Stimulated activated naive B cell treated with anti-CD40 and anti-IgM and Interleukin-4, amounts not matched to agents 10 μg/mL and 1 μg/mL and 100 μg/mL, for 72 hours (primary cell): ENCODE results near the gene PDE6G.
A peak's percentile ranks its signal among the peaks of the same experiment; 100 is the strongest.

ENCODE experiments used
- ATAC-seq, 2 donors: fragments of 150-1000 bp; cut with Tn5 transposase; replicated peaks; 2 replicates each; pipeline ENCODE4 v1.10.0; 2021; ENCODE audit warnings: moderate library complexity in 1 of 2
- DNase-seq: peaks from one replicate; pipeline ENCODE4 v3.0.0; 2021
- H3K27ac Mint-ChIP-seq: one replicate; pipeline ENCODE4 v1.8.0; 2022; ENCODE audit warnings: mild to moderate bottlenecking, mixed read lengths
- H3K27me3 Mint-ChIP-seq, 2 donors: one replicate each; pipeline ENCODE4 v1.8.0; 2022; ENCODE audit warnings: mixed read lengths in 2 of 2
- H3K36me3 Mint-ChIP-seq, 2 donors: one replicate each; pipeline ENCODE4 v1.8.0; 2022; ENCODE audit warnings: mixed read lengths in 2 of 2, mild to moderate bottlenecking in 1 of 2
- H3K4me1 Mint-ChIP-seq, 2 donors: one replicate each; pipeline ENCODE4 v1.8.0; 2022; ENCODE audit warnings: mixed read lengths in 2 of 2, mild to moderate bottlenecking in 1 of 2
- H3K4me3 Mint-ChIP-seq, 2 donors: one replicate each; pipeline ENCODE4 v1.8.0; 2022; ENCODE audit warnings: mild to moderate bottlenecking in 2 of 2, mixed read lengths in 2 of 2, moderate library complexity in 1 of 2
- H3K9me3 Mint-ChIP-seq, 2 donors: one replicate each; pipeline ENCODE4 v1.8.0; 2022; ENCODE audit warnings: mixed read lengths in 2 of 2, mild to moderate bottlenecking in 1 of 2

Gene PDE6G

DNA sequence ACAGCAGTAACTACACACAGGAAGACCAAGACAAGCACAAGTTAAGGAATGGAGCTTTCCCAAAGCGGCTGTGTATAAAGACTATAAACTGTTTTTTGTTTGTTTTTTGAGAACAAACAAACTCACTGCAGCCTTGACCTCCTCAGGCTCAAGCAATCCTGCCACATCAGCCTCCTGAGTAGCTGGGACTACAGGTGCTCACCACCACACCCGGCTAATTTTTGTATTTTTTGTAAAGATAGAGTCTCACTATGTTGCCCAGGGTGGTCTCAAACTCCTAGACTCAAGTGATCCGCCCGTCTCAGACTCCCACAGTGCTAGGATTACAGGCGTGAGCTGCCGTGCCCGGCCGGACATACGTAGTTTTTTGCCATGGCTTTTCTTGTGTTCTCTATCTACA lies 4.1 kb upstream of the PDE6G start:
- DNase-seq: no peak
- H3K27ac Mint-ChIP-seq: no peak overlapping the region
- H3K4me3 Mint-ChIP-seq: no peak overlapping the region
- peaks cover 5 to 10% of the 10 kb centered on the region in 2 donors for H3K4me1 Mint-ChIP-seq
- H3K36me3 Mint-ChIP-seq: peaks cover 10 to 11% of the 10 kb centered on the region in 2 donors
- H3K9me3 Mint-ChIP-seq: no peaks in the 10 kb centered on the region
- ATAC-seq: no peak
- H3K27me3 Mint-ChIP-seq: no peaks in the 10 kb centered on the region

DNA sequence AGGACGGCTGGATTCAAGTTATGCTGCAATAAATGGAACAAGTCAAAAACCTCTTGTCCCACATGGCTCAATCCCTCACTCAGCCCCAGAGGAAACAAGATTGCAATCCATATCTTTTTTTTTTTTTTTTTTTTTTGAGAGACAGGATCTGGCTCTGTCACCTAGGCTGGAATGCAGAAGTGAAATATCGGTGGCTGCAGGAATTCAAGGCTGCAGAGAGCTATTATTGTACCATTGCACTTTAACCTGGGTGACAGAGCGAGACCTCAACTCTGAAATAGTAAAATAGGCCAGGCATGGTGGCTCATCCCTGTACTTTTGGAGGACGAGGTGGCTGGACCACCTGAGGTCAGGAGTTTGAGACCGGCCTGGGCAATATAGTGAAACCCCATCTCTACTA lies 2.7 kb upstream of the PDE6G start:
- no peak overlapping the region for H3K4me3 Mint-ChIP-seq
- peaks cover under 1 to 2% of the 10 kb centered on the region in 2 donors for H3K36me3 Mint-ChIP-seq
- H3K9me3 Mint-ChIP-seq: no peaks in the 10 kb centered on the region
- H3K27ac Mint-ChIP-seq: no peak overlapping the region
- no peak for DNase-seq
- peak in 1 of 2 donors; percentile 54 for ATAC-seq
- H3K4me1 Mint-ChIP-seq: peaks cover 3 to 8% of the 10 kb centered on the region in 2 donors
- H3K27me3 Mint-ChIP-seq: peaks cover 0 to 3% of the 10 kb centered on the region in 2 donors

- Mint-ChIP-seq H3K4me3 (no peak overlapping the region), H3K4me1 (peaks cover 15 to 21% of the 10 kb centered on the region in 2 donors), H3K36me3 (peaks cover 2% of the 10 kb centered on the region in 2 donors), H3K9me3 (no peaks in the 10 kb centered on the region), H3K27me3 (peaks cover 9 to 19% of the 10 kb centered on the region in 2 donors), H3K27ac (peak overlapping the region; percentile 5)
- ATAC-seq (no peak), DNase-seq (no peak)
Observed at GRCh38 chr17:81656835-81657234, 493 bp upstream of the PDE6G start.

DNA sequence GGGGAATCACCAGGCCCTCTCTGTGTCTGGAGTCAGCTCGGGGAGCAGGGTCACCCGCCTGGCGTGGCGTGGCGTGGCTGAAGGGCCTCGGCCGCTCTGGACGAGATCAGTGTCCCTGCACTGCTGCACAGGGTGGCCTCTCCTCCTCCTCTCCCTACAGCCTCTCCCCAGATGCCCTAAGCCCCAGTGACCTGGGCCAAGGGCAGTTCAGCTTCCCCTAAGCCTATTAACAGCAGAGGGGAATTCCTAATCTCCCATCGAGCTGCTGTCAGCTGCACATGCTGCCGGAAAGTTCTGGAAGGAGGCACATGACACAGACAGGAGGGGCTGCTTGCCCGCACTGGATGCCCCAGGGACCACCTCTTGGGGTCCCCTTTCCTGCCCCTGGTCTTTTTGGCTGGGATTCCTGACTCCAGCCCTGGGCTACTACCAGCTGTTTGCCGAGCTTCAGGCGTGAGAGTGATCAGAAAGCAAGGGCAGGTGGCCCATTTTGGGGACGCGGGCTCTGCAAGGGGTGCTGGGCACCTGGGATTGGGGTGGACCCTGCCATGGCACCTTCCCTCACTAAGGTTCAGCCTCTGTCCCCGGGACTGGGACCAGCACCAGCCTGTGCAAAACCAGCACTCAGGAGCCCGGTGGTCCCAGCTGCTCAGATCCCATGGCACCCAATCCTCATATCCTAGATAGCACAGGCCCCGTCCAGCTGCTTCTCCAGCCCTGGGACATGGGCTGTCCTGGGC lies 794 bp downstream of the PDE6G start:
- peaks cover 13 to 26% of the 10 kb centered on the region in 2 donors for H3K27me3 Mint-ChIP-seq
- no peak overlapping the region for H3K4me3 Mint-ChIP-seq
- peaks cover 3 to 4% of the 10 kb centered on the region in 2 donors for H3K36me3 Mint-ChIP-seq
- no peaks in the 10 kb centered on the region for H3K9me3 Mint-ChIP-seq
- H3K27ac Mint-ChIP-seq: no peak overlapping the region
- ATAC-seq (no peak), DNase-seq (no peak)
- peaks cover 17 to 21% of the 10 kb centered on the region in 2 donors for H3K4me1 Mint-ChIP-seq

GRCh38 chr17:81652906-81653771 lies 3.2 kb downstream of the PDE6G start:
- Mint-ChIP-seq H3K36me3 (peaks cover 3 to 4% of the 10 kb centered on the region in 2 donors), H3K27ac (peak overlapping the region; percentile 84), H3K27me3 (peaks cover 27 to 45% of the 10 kb centered on the region in 2 donors), H3K4me1 (peaks cover 17 to 21% of the 10 kb centered on the region in 2 donors), H3K4me3 (peak overlapping the region; percentile 83 to 90), H3K9me3 (no peaks in the 10 kb centered on the region)
- ATAC-seq (peak; percentile 80 to 84), DNase-seq (no peak)

DNA sequence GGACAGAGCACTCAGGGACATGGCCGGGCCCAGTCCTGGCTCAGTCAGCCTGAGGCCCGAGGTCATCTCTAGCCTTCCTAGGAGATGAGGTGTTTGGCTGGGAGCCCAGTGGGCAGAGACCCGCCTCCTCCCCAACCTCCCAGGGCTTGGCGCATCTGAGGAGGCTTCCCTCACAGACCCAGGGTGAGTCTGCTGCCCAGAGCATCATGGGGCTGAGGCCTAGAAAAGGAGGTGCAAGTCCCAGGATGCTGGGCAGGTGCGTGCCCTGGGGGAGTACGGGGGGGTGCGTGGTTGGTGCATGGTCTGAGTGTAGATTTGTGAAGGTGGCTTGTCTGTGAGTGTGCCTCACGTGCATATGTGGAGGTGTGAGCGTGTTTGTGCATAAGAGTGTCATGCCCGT lies 4.7 kb downstream of the PDE6G start:
- ATAC-seq (no peak), DNase-seq (no peak)
- Mint-ChIP-seq H3K4me1 (peaks cover 17 to 21% of the 10 kb centered on the region in 2 donors), H3K27me3 (peaks cover 32 to 53% of the 10 kb centered on the region in 2 donors), H3K27ac (no peak overlapping the region), H3K9me3 (no peaks in the 10 kb centered on the region), H3K4me3 (peak overlapping the region in 1 of 2 donors; percentile 60), H3K36me3 (peaks cover 3 to 4% of the 10 kb centered on the region in 2 donors)

GRCh38 chr17:81650951-81651350 lies 5.4 kb downstream of the PDE6G start:
- ATAC-seq (no peak), DNase-seq (no peak)
- peaks cover 17 to 21% of the 10 kb centered on the region in 2 donors for H3K4me1 Mint-ChIP-seq
- H3K36me3 Mint-ChIP-seq: peaks cover 3 to 4% of the 10 kb centered on the region in 2 donors
- H3K9me3 Mint-ChIP-seq: no peaks in the 10 kb centered on the region
- no peak overlapping the region for H3K27ac Mint-ChIP-seq
- peaks cover 32 to 53% of the 10 kb centered on the region in 2 donors for H3K27me3 Mint-ChIP-seq
- H3K4me3 Mint-ChIP-seq: no peak overlapping the region

GRCh38 chr17:81648707-81649085 lies 7.6 kb downstream of the PDE6G start:
- no peak for DNase-seq
- no peak overlapping the region for H3K27ac Mint-ChIP-seq
- H3K36me3 Mint-ChIP-seq: peaks cover 3 to 4% of the 10 kb centered on the region in 2 donors
- H3K9me3 Mint-ChIP-seq: no peaks in the 10 kb centered on the region
- ATAC-seq: no peak
- H3K27me3 Mint-ChIP-seq: peaks cover 31 to 46% of the 10 kb centered on the region in 2 donors
- no peak overlapping the region for H3K4me3 Mint-ChIP-seq
- H3K4me1 Mint-ChIP-seq: peaks cover 14 to 15% of the 10 kb centered on the region in 2 donors

DNA sequence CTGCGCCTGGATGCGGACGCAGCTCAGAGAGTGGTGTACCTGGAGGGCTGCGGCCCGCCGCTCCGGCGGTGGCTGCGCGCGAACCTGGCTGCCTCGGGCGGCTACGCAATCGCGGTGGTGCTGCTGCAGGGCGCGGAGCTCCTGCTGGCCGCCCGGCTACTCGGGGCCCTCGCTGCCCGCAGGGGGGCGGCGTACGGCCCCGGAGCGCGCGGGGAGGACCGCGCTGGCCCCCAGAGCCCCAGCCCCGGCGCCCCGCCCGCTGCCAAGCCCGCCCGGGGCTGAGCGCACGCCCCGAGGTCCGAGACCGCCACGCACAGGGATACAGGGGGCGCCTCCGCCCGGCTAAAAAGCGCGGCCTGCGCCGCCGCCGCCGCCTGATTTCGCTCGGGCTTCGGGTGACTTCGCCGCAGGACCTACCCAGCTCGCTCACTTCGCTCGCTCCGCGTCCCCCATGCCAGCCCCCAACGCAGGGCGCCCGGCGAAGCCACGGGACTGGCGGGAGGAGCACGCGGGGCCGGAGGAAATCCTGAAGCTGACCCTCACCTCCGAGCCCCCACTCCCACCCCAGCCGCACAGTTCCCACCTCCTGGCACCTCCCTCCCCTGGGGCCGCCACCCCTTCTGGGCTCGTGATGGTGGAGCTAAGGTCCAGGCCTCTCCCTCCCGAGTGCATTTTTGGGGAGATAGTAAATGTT lies 8.2 kb downstream of the PDE6G start:
- peaks cover 26 to 41% of the 10 kb centered on the region in 2 donors for H3K27me3 Mint-ChIP-seq
- DNase-seq (no peak), ATAC-seq (no peak)
- H3K4me1 Mint-ChIP-seq: peaks cover 9 to 10% of the 10 kb centered on the region in 2 donors
- peaks cover 3 to 4% of the 10 kb centered on the region in 2 donors for H3K36me3 Mint-ChIP-seq
- no peaks in the 10 kb centered on the region for H3K9me3 Mint-ChIP-seq
- H3K4me3 Mint-ChIP-seq: no peak overlapping the region
- H3K27ac Mint-ChIP-seq: no peak overlapping the region

DNA sequence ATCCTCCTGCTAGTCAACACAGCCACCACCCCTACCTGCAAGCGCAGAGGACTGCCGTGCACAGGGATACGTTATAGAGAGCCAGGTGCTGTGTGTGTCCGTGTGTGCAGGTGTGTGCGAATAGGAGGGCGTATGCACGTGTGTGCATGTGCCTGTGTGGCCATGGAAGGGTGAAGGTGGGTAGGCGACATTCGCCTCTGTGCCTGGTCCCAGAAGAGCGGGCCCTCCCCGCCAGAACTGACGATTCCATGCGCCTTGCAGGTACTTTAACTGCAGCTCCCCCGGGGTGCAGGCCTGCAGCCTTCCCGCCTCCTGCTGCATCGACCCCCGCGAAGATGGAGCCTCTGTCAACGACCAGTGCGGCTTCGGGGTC lies 8.7 kb downstream of the PDE6G start:
- no peaks in the 10 kb centered on the region for H3K9me3 Mint-ChIP-seq
- H3K27ac Mint-ChIP-seq: no peak overlapping the region
- H3K4me3 Mint-ChIP-seq: no peak overlapping the region
- ATAC-seq (no peak), DNase-seq (no peak)
- H3K27me3 Mint-ChIP-seq: peaks cover 26 to 37% of the 10 kb centered on the region in 2 donors
- peaks cover 6 to 7% of the 10 kb centered on the region in 2 donors for H3K4me1 Mint-ChIP-seq
- peaks cover 3 to 4% of the 10 kb centered on the region in 2 donors for H3K36me3 Mint-ChIP-seq

GRCh38 chr17:81646869-81647600 lies 9.3 kb downstream of the PDE6G start:
- H3K27ac Mint-ChIP-seq: no peak overlapping the region
- peaks cover 25 to 36% of the 10 kb centered on the region in 2 donors for H3K27me3 Mint-ChIP-seq

DNA sequence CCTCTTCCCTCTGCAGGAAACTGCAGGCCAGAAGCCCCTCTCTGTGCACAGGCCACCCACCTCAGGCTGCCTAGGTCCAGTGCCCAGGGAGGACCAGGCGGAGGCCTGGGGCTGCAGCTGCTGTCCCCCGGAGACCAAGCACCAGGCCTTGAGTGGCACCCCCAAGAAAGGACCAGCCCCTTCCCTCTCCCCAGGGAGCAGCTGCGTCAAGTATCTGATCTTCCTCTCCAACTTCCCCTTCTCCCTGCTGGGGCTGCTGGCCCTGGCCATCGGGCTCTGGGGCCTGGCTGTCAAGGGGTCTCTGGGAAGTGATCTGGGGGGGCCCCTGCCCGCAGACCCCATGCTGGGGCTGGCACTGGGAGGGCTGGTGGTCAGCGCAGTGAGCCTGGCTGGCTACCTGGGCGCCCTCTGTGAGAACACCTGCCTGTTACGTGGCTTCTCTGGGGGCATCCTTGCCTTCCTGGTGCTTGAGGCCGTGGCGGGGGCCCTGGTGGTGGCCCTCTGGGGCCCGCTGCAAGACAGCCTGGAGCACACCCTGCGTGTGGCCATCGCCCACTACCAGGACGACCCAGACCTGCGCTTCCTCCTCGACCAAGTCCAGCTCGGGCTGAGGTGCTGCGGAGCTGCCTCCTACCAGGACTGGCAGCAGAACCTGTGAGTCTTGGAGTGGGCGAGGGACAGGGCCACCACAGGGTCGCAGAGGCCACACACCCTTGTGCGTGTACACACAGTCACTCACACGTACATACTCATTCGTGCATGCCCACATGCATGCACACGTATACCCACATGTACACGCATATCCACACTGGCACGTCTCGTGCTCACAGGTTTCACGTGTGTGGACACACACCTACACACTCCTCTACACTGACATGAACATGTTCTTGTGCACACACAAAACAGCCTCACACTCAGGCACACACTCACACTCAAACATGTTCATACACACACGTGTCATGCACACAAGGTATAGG lies 11.1 kb downstream of the PDE6G start:
- Mint-ChIP-seq H3K9me3 (no peaks in the 10 kb centered on the region), H3K36me3 (no peaks in the 10 kb centered on the region), H3K4me3 (no peak overlapping the region), H3K27me3 (peaks cover 17 to 24% of the 10 kb centered on the region in 2 donors), H3K4me1 (peaks cover 4 to 6% of the 10 kb centered on the region in 2 donors), H3K27ac (no peak overlapping the region)
- ATAC-seq (no peak), DNase-seq (no peak)

More at GRCh38 chr17:81646869-81647600, 9.3 kb downstream of the PDE6G start:
- no peak for ATAC-seq
- no peak overlapping the region for H3K4me3 Mint-ChIP-seq
- H3K9me3 Mint-ChIP-seq: no peaks in the 10 kb centered on the region
- DNase-seq: no peak
- peaks cover 3 to 4% of the 10 kb centered on the region in 2 donors for H3K36me3 Mint-ChIP-seq
- peaks cover 6 to 7% of the 10 kb centered on the region in 2 donors for H3K4me1 Mint-ChIP-seq

GRCh38 chr17:81644496-81644895 lies 11.8 kb downstream of the PDE6G start:
- ATAC-seq (no peak), DNase-seq (no peak)
- Mint-ChIP-seq H3K36me3 (no peaks in the 10 kb centered on the region), H3K4me3 (no peak overlapping the region), H3K9me3 (no peaks in the 10 kb centered on the region), H3K27ac (no peak overlapping the region), H3K4me1 (peaks cover 4 to 6% of the 10 kb centered on the region in 2 donors), H3K27me3 (peaks cover 12 to 19% of the 10 kb centered on the region in 2 donors)
